Measurements from ENCODE around the gene PAX7.
"Not testable (repeated sequence)": the region's sequence is repeated elsewhere in the genome, so short reads cannot be mapped to it uniquely, and the experiment has no call there.

PAX7 gene

GRCh38 chr1:18760156-18760555 lies 129.5 kb downstream of the PAX7 start:
- H3K27ac ChIP-seq, result no peak overlapping the region
- CTCF ChIA-PET, result no interaction called here
- TF ChIP-seq, protein P1, sequence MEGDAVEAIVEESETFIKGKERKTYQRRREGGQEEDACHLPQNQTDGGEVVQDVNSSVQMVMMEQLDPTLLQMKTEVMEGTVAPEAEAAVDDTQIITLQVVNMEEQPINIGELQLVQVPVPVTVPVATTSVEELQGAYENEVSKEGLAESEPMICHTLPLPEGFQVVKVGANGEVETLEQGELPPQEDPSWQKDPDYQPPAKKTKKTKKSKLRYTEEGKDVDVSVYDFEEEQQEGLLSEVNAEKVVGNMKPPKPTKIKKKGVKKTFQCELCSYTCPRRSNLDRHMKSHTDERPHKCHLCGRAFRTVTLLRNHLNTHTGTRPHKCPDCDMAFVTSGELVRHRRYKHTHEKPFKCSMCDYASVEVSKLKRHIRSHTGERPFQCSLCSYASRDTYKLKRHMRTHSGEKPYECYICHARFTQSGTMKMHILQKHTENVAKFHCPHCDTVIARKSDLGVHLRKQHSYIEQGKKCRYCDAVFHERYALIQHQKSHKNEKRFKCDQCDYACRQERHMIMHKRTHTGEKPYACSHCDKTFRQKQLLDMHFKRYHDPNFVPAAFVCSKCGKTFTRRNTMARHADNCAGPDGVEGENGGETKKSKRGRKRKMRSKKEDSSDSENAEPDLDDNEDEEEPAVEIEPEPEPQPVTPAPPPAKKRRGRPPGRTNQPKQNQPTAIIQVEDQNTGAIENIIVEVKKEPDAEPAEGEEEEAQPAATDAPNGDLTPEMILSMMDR (conservative IDR thresholded peaks at IDR 0.05; ENCODE audit: low read depth), result no peak
- POLR2A ChIA-PET (ENCODE audit: low non-redundant PET), result no interaction called here
- no peak for DNase-seq (ENCODE audit: low spot score)

- CTCF ChIA-PET, result no interaction called here
- no peak for DNase-seq (ENCODE audit: low spot score)
- POLR2A ChIA-PET (ENCODE audit: low non-redundant PET), result no interaction called here
- H3K27ac ChIP-seq, result no peak overlapping the region
- TF ChIP-seq, protein P1 (conservative IDR thresholded peaks at IDR 0.05; ENCODE audit: low read depth), result no peak
Measured at GRCh38 chr1:18761948-18762840, 131.5 kb downstream of the PAX7 start.

DNA sequence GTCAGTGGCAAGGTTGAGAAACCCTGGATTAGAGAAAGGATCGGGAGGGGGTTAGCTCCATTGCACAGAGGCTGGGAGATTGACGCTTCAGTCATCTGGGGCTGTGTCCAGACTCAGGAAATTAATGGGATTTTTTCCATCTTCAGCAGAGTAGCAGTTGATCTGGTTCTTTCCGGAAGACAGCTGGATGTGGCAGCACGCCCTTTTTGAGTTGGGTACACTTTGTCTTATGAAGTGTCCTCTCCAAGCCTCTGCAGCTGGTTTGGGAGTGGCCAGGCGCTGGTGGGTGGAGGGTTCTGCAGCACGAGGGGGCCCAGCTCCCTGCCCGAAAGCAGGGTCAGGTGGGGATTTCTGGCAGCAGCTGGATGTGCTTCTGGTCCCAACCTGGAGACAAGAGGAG lies 133.7 kb downstream of the PAX7 start:
- no peak for DNase-seq (ENCODE audit: low spot score)
- H3K27ac ChIP-seq, result no peak overlapping the region
- CTCF ChIA-PET, result interaction anchor here (1.2 kb wide), 1 partner anchor 167 kb away, joined by 3 read pairs; no protein-coding TSS in a partner anchor
- POLR2A ChIA-PET (ENCODE audit: low non-redundant PET), result no interaction called here
- TF ChIP-seq, protein P1 (conservative IDR thresholded peaks at IDR 0.05; ENCODE audit: low read depth), result no peak

DNA sequence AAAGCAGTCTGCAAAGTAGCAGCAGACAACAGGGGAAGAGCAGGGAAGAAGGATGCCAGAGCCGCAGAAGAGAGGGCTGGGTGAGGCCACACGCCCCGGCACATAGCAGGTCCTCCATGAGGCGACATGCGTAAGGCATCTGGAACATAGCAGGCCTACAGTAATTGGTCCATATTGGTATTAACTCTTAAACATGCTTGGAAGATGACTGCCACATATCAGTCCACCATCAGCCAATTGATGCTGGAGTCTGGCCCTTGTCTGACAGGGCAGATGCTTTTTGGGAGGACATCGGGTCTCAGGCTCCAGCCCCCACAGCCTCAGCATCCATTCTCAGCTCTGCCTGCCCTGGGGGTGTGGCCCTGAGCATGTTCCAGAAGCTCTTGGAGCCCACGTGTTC lies 135.1 kb downstream of the PAX7 start:
- DNase-seq (ENCODE audit: low spot score), result no peak
- TF ChIP-seq, protein P1 (conservative IDR thresholded peaks at IDR 0.05; ENCODE audit: low read depth), result no peak
- ChIA-PET POLR2A (ENCODE audit: low non-redundant PET) (no interaction called here), CTCF (no interaction called here)
- no peak overlapping the region for H3K27ac ChIP-seq

GRCh38 chr1:18766328-18766727 lies 135.7 kb downstream of the PAX7 start:
- TF ChIP-seq, protein P1 (conservative IDR thresholded peaks at IDR 0.05; ENCODE audit: low read depth), result no peak
- DNase-seq (ENCODE audit: low spot score), result no peak
- CTCF ChIA-PET, result interaction anchor here (0.7 kb wide), 1 partner anchor 25 kb away, joined by 3 read pairs; no protein-coding TSS in a partner anchor
- H3K27ac ChIP-seq, result no peak overlapping the region
- POLR2A ChIA-PET (ENCODE audit: low non-redundant PET), result no interaction called here

GRCh38 chr1:18767576-18767975 lies 136.9 kb downstream of the PAX7 start:
- POLR2A ChIA-PET (ENCODE audit: low non-redundant PET); DNase-seq (ENCODE audit: low spot score); H3K27ac ChIP-seq; CTCF ChIA-PET: not testable (repeated sequence)

GRCh38 chr1:18768086-18768485 lies 137.4 kb downstream of the PAX7 start:
- no peak for DNase-seq (ENCODE audit: low spot score)
- CTCF ChIA-PET, result no interaction called here
- H3K27ac ChIP-seq, result no peak overlapping the region
- POLR2A ChIA-PET (ENCODE audit: low non-redundant PET), result no interaction called here
- TF ChIP-seq, protein P1 (conservative IDR thresholded peaks at IDR 0.05; ENCODE audit: low read depth), result no peak

All from RWPE1 (cell line).